ENCODE data around the gene CD69.
A peak's percentile ranks its signal among the peaks of the same experiment; 100 is the strongest.
"Not testable (repeated sequence)": the region's sequence is repeated elsewhere in the genome, so short reads cannot be mapped to it uniquely, and the experiment has no call there.

CD69 gene

DNA sequence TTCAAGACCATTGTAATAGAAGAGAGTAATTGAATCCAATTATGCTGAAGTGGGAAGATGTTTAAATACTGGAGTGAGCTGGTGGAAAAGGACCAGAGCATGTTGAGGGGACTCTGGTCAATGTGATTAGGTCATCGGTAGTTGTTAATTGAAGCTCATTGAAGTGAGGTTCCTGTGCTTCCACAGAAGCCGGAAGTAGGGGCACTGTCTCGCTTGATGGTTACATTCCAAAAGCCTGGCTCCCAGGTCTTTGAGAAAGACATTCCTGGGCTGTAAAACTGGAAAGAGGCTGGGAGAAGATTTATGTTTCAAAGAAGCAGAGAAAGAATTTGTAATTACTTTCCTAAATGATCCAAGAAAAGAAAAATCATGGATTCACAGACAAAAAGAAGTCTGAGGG, 15.5 kb downstream of the CD69 start:
- DNase-seq = no peak

DNA sequence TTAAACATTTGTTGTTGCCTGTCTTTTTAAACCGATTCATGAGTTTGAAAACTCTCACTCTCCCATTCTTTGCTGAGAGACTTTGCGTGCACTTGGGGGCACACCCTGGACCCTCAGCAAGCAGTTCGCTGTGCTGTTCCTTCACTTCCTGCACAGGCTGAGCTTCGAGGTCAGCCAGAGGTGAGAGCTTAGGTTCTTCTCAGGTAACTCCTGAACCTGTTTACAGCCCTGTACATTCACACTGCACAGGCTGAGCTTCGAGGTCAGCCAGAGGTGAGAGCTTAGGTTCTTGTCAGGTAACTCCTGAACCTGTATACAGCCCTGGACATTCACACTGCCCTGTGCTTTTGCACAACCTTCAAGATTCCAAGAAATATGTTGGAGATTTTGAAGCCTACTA, 18.0 kb downstream of the CD69 start:
- no peak for DNase-seq

DNA sequence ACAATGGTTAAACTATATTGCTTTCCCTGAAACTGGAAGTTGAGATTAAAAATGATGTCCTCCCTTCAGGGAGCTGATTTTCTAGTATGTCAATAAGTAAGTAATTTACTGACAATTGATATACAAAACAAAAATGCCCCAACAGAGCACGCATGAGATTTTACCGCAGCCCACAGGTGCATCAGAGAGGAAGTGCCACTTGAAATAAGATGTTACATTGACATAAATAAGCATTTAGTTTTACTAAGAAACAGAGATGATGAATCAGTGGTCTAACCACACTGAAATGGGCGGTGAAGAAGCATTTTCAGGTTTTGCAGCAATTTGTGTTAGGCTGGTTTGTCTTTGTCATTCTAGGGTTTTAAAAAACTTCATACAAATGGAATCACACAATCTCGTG, 19.0 kb downstream of the CD69 start:
- peak; percentile 29 for DNase-seq

DNA sequence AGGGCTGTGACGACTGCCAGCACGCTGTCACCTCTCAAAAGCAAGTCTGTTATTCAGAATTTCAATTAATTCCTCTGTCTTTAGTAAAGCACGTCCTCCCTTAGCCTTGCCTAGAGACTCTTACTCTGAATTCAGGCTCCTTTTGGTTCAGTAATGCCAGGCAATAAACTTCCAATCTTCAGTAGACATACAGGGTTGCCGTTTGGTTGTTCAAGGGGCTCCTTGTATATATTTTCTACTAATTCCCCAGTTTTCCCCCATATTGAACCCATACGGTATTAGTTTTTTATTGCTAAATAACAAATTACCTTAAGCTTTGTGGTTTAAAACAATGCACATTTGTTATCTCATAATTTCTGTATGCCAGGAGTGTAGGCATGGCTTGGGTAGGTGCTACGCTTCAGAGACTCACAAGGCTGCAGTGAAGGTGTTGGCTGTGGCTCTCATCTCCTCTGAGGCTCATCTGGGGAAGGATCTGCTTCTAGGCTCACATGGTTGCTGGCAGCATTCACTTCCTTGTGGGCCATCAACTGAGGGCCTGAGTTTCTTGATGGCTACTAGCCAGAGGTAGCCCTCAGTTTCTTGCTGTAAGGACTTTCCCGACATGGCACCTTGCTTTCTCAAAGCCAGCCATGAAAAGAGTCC, 20.5 kb downstream of the CD69 start:
- DNase-seq = no peak

DNA sequence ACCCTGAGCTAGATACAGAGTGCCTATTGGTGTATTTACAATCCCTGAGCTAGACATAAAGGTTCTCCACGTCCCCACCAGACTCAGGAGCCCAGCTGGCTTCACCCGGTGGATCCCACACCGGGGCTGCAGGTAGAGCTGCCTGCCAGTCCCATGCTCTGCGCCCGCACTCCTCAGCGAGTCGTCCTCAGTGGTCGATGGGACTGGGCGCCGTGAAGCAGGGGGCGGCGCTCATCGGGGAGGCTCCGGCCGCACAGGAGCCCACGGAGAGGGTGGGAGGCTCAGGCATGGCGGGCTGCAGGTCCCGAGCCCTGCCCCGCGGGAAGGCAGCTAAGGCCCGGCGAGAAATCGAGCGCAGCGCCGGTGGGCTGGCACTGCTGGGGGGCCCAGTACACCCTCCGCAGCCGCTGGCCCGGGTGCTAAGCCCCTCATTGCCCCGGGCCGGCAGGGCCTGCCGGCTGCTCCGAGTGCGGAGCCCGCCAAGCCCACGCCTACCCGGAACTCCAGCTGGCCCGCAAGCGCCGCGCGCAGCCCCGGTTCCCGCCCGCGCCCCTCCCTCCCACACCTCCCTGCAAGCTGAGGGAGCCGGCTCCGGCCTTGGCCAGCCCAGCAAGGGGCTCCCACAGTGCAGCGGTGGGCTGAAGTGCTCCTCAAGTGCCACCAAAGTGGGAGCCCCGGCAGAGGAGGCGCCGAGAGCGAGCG, 21.1 kb downstream of the CD69 start:
- DNase-seq = not testable (repeated sequence)

DNA sequence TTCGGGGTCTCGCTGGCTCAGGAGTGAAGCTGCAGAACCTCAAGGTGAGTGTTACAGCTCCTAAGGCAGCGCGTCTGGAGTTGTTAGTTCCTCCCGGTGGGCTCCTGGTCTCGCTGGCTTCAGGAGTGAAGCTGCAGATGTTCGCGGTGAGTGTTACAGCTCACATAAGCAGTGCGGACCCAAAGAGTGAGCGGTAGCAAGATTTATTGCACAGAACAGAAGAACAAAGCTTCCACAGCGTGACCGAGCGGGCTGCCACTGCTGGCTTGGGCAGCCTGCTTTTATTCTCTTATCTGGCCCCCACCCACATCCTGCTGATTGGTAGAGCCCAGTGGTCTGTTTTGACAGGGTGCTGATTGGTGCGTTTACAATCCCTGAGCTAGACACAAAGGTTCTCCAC, 21.8 kb downstream of the CD69 start:
- DNase-seq = not testable (repeated sequence)

DNA sequence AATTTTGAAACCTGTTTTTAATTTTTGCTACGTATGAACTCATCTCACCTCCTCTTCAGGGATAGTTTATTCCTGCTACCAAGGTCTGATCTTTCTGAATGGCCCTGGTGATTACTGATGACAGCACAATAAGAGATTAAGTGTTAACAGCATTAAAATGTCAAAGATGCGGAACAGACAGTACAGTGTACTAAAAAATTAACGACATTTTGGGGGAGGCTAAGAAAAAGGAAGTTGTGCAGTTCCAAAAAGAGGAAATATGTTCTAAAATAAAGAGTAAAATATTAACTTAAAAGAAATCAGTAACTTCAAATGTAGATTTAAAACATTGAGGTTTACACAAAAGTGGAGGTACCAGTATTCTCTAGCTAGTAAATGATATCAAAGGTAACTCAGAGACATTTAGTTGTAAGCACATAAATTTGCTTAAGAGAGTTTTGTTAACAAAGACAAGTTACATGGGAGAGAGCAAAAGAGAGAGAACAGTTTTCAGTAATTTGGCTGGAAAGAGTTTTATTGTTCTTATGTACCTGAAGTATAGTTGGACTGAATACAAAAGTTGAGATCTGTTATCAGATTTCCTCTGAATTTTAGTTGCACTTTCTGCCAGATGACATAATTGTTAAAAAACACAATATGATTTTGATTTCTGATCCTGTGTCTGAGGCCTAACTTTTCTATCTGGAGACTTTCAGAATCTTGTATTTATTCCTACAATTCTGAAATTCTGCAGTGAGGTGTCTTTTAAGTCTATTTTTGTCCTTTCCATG, 23.6 kb downstream of the CD69 start:
- DNase-seq = peak; percentile 89

DNA sequence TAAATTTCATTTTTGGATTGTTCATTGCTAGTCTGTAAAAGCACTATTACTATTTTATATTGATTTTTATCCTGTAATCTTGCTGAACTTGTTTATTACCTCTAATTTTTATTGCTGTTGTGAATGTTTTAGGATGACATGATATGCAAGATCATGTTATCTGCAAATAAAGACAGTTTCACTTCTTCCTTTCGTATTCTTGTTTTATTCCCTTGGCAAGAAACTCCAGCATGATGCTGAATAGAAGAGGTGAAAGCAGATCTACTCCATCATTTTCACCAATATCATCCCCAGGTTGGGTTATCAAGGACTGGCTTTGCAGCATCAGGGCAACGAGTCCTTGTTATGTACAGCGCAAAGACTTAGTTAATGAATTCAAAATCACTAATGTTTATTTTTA, 25.1 kb downstream of the CD69 start:
- no peak for DNase-seq

DNA sequence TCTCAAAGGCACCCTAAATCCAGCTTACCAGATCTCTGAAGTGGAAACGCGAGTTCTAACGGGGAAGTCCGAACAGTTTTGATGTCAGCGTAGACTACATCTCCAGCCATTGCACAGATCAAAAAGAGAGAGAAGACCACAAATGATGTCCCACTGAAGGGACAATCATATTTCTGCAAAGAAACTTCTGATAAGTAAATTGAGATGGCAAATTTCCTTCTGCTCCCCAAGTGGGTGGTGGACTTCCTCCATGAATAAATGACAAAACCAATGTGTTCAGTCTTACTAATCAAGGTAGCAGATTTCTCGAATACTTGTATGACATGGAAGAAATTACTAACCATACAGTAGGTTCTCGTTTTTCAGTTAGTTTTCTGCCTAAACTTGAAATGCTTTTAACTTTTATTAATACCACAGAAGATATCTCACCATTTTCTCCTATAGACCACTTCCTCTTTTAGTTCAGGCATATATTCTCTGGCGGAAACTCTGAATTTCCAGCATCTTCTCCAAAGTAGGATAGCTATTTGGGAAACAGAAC, 27.7 kb downstream of the CD69 start, which contains the start of gene CLECL1:
Gene CLECL1, minus strand, starts transcription at position 177 of the 541 bp plus-strand sequence.
- DNase-seq = no peak

DNA sequence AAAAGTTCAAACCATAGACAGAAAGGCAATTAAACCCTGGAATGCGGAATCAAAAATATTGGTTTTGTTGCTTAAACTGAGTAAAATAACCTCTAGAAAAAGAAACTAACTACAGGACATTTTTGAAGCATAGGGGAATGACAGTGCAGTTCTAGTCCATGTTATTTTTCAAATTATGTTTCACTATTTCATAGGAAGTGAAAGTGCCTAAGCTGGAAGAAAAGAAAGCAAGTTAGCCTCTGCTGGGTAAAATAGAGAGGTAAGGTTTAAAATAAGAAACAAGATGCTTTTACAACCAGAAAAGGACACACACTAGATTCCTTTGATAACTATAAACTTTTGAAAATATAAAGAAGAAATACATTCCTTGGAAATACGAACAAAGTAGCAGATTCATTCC, 28.9 kb downstream of the CD69 start:
- DNase-seq = peak; percentile 27

DNA sequence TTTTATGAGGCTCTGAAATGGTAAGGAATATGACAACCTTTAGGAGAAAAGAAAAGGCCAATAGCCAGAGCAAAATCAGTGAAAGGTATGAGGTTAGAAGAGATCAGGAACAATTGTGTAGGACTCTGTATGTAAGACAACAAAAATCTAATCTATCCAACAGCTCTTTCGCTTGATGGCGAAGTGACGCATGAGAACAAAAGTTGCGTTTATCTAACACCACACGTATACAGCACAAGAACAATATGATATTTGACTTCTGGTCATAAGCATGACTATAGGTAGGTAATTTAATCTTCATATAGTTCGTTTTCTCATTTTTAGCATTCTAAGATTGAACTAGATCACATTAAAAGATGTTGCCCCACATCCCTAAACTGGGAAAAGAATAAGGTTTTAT, 29.3 kb downstream of the CD69 start:
- DNase-seq = no peak

DNA sequence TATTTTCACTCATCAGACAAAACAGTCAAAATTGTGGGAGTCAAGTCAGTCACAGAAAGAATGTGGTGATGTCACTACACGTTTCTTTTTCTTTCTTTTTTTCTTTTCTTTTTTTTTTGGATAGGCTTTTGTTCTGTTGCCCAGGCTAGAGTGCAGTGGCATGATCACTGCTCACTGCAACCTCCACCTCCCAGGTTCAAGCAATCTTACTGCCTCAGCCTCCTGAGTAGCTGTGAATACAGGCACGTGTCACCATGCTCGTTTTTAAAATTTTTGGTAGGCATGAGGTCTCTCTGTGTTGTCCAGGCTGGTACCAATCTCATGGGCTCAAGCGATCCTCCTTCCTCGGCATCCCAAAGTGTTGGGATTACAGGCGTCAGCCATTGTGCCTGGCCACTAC, 30.1 kb downstream of the CD69 start:
- no peak for DNase-seq

DNA sequence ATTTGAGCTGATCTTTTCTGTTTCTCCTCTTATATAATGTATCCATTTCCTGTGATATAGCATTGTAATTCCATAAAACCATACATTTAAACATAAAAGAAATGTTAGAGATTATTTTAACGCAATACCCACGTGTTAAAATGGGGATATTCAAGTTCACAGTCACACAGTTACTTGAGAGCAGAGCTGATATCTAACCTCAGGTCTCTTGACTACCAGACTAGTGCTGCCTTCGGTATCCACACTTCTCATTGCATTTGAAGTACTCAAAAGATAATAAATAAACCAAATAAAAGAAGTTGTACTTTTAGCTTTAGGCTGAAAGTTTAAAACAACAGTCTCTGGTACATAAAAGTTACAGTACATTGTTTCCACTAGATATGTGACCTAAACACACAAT, 30.7 kb downstream of the CD69 start:
- no peak for DNase-seq

DNA sequence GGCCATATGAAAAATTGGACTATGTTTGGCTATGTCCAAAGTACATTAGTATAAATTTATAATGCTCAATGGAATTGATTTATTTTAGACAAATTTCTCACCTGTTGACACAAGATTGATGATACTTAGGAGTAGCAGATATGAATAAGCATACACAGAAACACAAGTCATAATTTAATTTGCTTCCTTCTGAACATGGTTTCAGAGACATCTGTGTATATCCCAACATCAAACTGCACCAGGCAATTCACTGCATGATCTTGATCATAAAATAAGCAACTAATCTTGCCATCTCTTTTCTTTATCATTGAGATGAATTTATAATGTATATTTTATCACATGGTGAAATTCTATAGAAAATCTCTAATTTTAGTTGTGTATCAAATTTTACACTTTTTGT, 31.6 kb downstream of the CD69 start:
- DNase-seq = no peak

DNA sequence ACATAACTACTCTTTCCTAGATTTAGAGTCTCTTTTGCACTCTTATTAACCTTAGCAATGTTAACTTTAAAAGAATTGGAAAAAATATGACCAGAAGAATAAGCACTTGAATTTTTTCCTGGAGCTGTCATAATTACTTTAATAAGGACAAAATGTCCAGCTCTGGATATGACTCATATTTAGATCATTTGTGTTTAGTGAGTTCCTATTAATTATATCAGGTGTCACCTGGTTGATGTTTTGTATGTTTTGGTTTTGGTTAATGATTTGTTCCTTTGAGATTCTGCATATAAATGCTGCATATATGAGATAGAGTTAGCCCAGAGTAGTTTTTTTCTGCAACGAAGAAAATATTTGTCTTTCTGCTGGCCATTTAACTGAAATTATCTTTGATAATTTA, 32.9 kb downstream of the CD69 start:
- DNase-seq = no peak

DNA sequence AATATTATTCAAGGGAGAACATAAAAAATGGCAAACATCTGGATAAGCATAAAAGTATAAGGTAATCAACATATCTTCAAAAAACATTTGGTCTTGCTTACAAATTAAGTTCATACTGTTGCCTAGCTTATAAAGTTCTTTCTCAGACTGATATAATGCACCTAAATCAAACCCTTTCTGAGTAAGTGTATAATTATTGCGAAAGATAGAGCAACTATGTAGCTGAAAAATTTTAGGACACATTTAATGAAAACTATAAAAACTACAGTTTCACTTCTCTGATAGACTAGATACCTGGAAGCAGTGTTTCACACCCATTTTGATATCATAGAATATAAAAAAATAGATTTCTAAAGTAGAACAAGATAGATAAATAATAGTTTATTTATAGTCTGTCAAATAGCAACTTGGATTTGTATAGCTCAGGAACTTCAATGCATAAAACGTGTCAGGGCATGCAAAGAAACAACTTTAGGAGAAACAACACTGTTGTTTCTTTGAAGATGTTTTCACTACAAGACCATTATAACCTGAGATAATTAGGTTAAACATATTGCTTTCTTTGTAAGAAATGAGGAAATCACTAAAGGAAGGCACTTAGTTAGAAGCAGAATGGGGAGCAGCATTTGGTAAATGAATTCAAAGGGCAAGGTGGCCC, 35.4 kb downstream of the CD69 start:
- no peak for DNase-seq

DNA sequence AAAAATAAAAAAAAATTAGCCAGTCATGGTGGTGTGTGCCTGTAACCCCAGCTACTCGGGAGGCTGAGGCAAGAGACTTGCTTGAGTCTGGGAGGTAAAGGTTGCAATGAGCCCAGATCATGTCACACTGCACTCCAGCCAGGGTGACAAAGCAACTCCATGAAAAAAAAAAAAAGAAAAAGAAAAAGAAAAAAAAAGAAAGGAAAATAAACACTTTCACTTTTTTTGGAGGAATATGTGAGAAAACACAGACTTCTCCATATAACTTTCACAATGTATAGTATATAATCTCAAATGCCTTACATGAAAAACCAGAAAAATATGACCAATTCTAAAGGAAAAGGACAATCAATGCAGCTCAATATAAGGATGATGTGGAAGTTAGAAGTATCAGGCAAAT, 36.7 kb downstream of the CD69 start:
- no peak for DNase-seq

DNA sequence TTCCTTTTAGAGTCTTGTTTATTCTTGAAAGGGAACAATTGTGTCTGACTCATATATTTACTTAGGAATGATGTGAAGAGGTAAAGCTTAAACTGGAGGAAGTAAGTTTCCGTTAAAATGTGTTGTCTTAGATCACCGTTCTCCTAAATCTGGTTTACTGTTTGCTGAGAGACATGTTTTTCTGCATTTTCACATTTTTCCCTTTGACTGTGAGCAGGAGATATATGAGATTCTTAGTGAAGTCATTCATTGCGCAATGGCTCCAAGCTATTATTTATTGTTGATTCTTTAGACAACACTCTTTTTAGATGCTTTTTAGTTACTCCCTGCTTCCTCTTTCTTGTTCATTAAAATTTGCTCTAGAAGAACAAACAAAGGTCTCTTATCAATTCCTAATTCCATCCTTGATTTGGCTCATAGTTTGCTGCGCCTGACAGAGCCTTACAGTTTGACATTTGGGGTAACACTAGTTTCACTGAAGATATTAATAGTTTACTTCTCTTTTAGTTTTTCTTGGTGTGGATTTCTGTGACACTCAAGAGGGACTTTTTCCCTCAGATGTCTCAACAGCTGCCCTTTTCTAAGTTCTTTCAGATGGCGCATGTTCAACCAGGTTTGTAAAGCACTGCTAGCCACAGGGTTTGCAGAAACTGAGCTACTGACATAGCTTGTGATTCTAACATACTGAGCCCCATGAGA, 39.2 kb downstream of the CD69 start:
- no peak for DNase-seq

DNA sequence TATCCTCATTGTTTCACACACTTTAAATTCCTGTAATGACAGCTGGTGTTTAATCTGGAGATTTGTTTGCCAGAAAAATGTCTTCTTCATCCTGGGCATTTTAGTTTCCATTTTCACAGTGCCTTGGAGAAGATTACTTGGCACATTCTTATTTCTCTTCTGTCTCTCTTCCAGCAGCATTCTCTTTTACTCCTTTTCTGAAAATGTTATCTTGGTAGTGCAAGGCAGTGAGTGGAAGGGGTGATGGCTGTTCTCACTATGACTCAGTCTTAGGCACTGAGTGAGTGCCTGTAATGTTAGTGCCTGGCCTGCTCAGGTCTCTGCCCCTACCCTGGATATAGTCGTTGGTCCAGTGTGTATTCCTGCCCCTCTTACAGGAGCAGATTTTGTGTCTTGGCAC, 40.9 kb downstream of the CD69 start:
- no peak for DNase-seq

DNA sequence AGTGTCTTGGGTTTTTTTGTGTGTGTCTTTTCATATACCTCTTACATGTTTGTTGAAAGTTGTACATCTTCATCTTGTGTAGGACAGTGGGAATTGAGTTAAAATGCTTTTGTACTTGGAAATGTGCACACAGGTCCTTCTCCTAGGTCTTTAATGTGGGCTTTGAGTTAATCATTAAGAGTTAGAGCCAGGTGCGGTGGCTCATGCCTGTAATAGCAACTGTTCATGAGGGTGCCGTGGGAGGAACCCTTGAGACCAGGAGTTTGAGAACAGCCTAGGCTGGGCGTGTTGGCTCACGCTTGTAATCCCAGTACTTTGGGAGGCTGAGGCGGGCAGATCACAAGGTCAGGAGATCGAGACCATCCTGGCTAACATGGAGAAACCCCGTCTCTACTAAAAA, 41.7 kb downstream of the CD69 start:
- no peak for DNase-seq

DNA sequence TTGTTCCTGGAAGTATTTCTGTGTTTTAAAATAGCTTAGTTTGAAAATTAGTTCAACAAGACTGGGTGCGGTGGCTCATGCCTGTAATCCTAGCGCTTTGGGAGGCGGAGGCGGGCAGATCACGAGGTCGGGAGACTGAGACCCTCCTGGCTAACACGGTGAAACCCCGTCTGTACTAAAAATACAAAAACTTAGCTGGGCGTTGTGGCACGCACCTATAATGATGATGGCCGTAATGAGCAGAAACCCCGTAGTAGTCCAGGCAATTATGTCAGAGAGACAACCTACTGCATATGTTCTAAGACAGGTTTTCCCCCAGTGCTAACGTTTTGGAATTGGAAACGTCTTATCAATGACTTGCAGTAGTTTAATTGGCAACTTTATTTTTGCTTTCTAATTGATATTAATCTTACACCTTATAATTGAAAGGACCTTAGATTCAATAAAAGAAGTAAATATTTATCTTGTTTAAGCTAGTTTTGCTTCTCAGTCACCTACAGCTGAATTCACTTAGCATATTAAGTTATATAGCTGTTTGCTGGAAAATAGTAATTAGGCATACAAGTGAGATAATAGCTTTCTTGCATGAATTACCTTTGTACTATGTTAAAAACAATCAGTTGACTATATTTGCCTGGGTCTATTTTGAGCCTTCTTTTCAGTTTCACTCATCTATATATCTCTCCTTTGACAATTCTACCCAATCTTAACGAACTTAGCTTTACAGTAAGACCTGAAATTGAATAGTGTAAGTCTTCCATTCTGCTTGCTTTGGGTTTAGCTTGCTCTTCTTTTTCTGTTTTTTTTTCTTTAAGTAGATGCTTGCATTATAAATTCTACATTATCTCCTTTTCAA, 43.4 kb downstream of the CD69 start:
- DNase-seq = no peak

Data from KG1 (cell line).